Measurements from ENCODE around the gene CDH4. TPM values are rescaled to one million over a fixed set of nuclear protein-coding genes. Genes with fewer than 3 reads are reported as not detected.

Gene CDH4
- total and polyA plus RNA-seq, 2 of the 8 experiments (the other 6 are each of a cell fraction or from before 2014, with no cell fraction given), result 4.3 to 7.9 TPM

DNA sequence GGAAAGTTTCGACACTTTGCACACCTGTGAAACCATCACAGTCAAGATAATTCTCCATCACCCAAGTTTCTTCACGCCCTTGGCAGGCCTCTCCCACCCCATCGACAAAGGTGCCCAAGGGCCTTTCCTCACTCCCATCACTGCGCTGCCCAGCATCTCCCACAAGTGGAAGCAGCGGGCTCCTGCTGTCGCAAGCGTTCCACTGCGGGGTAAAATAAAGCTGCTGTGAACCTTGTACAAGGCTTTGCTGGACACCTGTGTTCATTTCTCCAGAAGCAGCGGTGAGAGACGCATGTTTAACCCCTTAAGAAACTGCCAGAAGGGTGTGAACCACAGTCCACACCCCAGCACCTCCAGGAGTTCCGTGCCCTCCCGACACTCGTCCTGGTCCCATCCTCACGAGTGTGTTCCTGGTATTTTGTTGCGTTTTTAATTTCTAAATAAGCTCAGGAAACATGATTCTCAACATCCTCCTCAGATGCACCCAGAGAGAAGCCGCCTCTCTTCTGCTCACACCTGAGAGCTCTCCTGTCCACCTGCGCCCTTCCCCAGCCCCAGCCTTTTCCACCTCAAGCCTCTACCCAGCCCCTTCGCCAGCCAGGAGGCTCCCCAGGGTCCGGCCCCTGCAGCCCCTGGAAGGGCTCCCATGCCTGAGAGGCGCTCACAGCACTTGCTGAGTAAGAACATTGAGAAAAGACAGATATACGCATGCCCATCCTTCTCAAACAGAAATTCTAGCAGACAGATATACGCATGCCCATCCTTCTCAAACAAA, 716.2 kb downstream of the CDH4 start:
- Histone ChIP-seq H3K4ac (replicated peaks; ENCODE audit: insufficient read length, low read depth, low read length) (no peak overlapping the region), H3K23ac (ENCODE audit: insufficient read length) (no peak overlapping the region), H3K9me3 (ENCODE audit: insufficient read depth in 2 of 2, low read depth in 1 of 2, low read length in 1 of 2) (no peaks in the 10 kb centered on the region), H3K18ac (ENCODE audit: extremely low read depth, low read length) (no peak overlapping the region), H3K56ac (replicated peaks; ENCODE audit: insufficient read length, low read depth, low read length) (no peak overlapping the region), H3K23me2 (ENCODE audit: low read depth, low read length) (no peaks in the 10 kb centered on the region; the same call in 1 of the 2 replicates), H3K36me3 (ENCODE audit: control insufficient read depth in 2 of 4, insufficient read depth in 4 of 4, low read length in 3 of 4) (peaks cover 0 to 7% (median 0%) of the 10 kb centered on the region in 4 experiments; a peak in 2 of 8 replicates), H3K27ac (ENCODE audit: low read depth, low read length) (no peak overlapping the region), H3K4me3 (ENCODE audit: extremely low read depth in 1 of 4, insufficient read depth in 2 of 4, low read depth in 3 of 4, low read length in 4 of 4) (no peak overlapping the region), H2AFZ (ENCODE audit: low read length) (no peak overlapping the region), H2AK5ac (ENCODE audit: low read depth, low read length) (no peak overlapping the region), H2BK120ac (replicated peaks; ENCODE audit: low read depth, low read length) (no peak overlapping the region), H3K14ac (ENCODE audit: insufficient read length) (no peak overlapping the region), H2BK5ac (ENCODE audit: low read depth, low read length) (no peak overlapping the region), H4K8ac (ENCODE audit: extremely low read depth, insufficient read depth, low read length) (no peak overlapping the region; the same call in 1 of the 2 replicates), H4K91ac (replicated peaks; ENCODE audit: insufficient read length, low read length) (no peak overlapping the region), H3K9ac (replicated peaks in 1 of 4; ENCODE audit: extremely low read depth in 1 of 4, low read depth in 3 of 4, low read length in 3 of 4) (no peak overlapping the region), H2BK20ac (ENCODE audit: low read length) (no peak overlapping the region), H4K20me1 (replicated peaks in 1 of 2; ENCODE audit: control insufficient read depth in 1 of 2, insufficient read depth in 2 of 2, low read length in 2 of 2) (no peaks in the 10 kb centered on the region), H4K5ac (ENCODE audit: insufficient read length, low read depth, low read length) (no peak overlapping the region), H3K4me1 (replicated peaks in 1 of 4; ENCODE audit: control insufficient read depth in 3 of 4, insufficient read depth in 4 of 4, low read length in 3 of 4) (peaks cover 0 to 10% (median 3%) of the 10 kb centered on the region in 4 experiments; a peak in 4 of 7 replicates), H3K27me3 (replicated peaks in 1 of 4; ENCODE audit: control insufficient read depth in 3 of 4, extremely low read depth in 1 of 4, insufficient read depth in 3 of 4, low read length in 3 of 4) (no peaks in the 10 kb centered on the region; a peak in 2 of 7 replicates), H3K79me1 (ENCODE audit: low read depth, low read length) (no peaks in the 10 kb centered on the region), H2BK12ac (ENCODE audit: low read depth, low read length) (no peak overlapping the region), H3K79me2 (ENCODE audit: control insufficient read depth in 1 of 2, insufficient read depth in 2 of 2, low read length in 2 of 2) (no peaks in the 10 kb centered on the region), H2BK15ac (ENCODE audit: low read length) (no peak overlapping the region), H3K4me2 (ENCODE audit: insufficient read depth in 1 of 2, low read depth in 2 of 2, low read length in 2 of 2) (no peak overlapping the region)
- 86% methylated on average over 22 of the region's 22 CpGs; no CpG with 5 or more reads in 1 of the 2 experiments for WGBS, 2 experiments (ENCODE audit: extremely low coverage in 1 of 2, insufficient coverage in 1 of 2, insufficient read length in 1 of 2, insufficient replicate concordance in 2 of 2, low coverage in 1 of 2, low lambda C conversion rate in 2 of 2, missing lambda C conversion rate in 1 of 2)
- FAIRE-seq (no peak), DNase-seq (ENCODE audit: low read depth in 1 of 2, low spot score in 2 of 2) (peak in 1 of 2 experiments; percentile 45)
- ChIA-PET CTCF (ENCODE audit: partially characterized antibody) (interaction anchor here (0.7 to 1.1 kb wide), 3 partner anchors 30 to 46 kb away, joined by 3 read pairs; no protein-coding TSS in a partner anchor), POLR2A (ENCODE audit: partially characterized antibody) (interaction anchor here (0.6 to 1.0 kb wide), 2 partner anchors 60 to 157 kb away, joined by 3 read pairs; no protein-coding TSS in a partner anchor)
- TF ChIP-seq MAFK (IDR thresholded peaks at IDR 0.05; ENCODE audit: low read depth, low read length), result no peak
- no peak for TF ChIP-seq EP300 (IDR thresholded peaks at IDR 0.05; ENCODE audit: borderline replicate concordance in 1 of 2, low read depth in 2 of 2, low read length in 2 of 2)
- TF ChIP-seq GABPA (IDR thresholded peaks at IDR 0.05; ENCODE audit: borderline replicate concordance, insufficient read depth, low read length), result no peak
- TF ChIP-seq RNF2 (IDR thresholded peaks at IDR 0.05; ENCODE audit: borderline replicate concordance, low read depth, low read length, missing control alignments, poor library complexity, severe bottlenecking), result no peak
- no peak for TF ChIP-seq SP4 (IDR thresholded peaks at IDR 0.05; ENCODE audit: low read length)
- TF ChIP-seq CHD1 (IDR thresholded peaks at IDR 0.05; ENCODE audit: low read depth, low read length), result no peak
- TF ChIP-seq ATF2 (IDR thresholded peaks at IDR 0.05; ENCODE audit: low read length), result no peak
- TF ChIP-seq BRCA1 (IDR thresholded peaks at IDR 0.05; ENCODE audit: low read depth, low read length), result no peak
- TF ChIP-seq SIRT6 (IDR thresholded peaks at IDR 0.05; ENCODE audit: low read length), result no peak
- no peak for TF ChIP-seq CBX5 (IDR thresholded peaks at IDR 0.05; ENCODE audit: low read depth, low read length)

Data from H1 (cell line).